GM18505 (cell line): ENCODE data around the gene ZC3H7B.

Experiments
- ATAC-seq: cut with Tn5 transposase; IDR thresholded peaks from one replicate; pipeline ENCODE4 v1.9.1; 2021; ENCODE audit not compliant: unreplicated experiment
- POLR2A ChIP-seq: IDR thresholded peaks from 4 replicates; pipeline ENCODE4 v1.6.1; 2011; ENCODE audit warnings: borderline replicate concordance; ENCODE audit not compliant: insufficient read depth, insufficient read length; ENCODE audit errors: extremely low read depth

The ZC3H7B gene

DNA sequence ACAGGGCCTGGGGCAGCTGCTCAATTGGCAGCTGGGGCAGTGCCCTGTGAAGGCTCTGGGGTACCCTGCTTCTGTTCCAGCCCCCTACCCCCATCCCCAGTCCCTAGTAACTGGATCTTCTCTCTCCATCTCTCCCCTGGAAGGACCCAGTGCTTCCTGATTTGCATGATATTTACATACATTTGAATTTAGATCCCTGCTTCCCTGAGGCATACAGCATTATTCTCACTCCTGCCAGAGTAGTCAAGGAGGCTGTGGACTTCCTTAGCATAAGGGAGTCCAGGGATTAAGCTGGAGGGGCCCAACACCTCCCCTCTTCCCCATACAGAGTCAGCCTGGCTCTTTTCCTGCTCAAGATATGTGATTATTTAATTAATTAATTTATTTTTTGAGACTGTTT, 105.1 kb downstream of the ZC3H7B start:
- no peak for ATAC-seq
- no peak for TF ChIP-seq POLR2A

- no peak for TF ChIP-seq POLR2A
- ATAC-seq: no peak
These were observed 106.1 kb downstream of the ZC3H7B start for GRCh38 chr22:41407433-41407832.

DNA sequence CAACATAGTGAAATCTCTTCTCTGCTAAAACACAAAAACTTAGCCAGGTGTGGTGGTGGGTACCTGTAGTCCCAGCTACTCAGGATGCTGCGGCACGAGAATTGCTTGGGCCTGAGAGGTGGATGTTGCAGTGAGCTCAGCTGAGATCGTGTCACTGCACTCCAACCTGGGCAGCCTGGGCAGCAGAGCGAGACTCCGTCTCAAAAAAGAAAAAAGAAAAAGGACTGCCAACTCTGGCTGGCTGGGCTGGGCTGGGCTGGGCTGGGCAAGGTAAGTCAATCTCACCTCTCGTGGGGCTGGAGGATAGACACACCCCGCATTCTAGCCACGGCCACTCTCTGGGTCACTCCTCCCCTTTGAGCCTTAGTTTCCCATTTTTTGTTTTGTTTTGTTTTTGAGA, 107.3 kb downstream of the ZC3H7B start:
- no peak for TF ChIP-seq POLR2A
- ATAC-seq: no peak
